Breast epithelium (tissue), 3 donors: ENCODE measurements around the gene KMT2E.

Experiments used
- POLR2AphosphoS5 ChIP-seq, 3 donors: sonication (generic); formaldehyde crosslinking; IDR thresholded peaks; one replicate each; pipeline ENCODE4 v1.6.1; 2017; ENCODE audit warnings: antibody characterized with exemption in 3 of 3
- TF ChIP-seq, protein P1 (sequence below), 3 donors: fragments of 450-650 bp; IDR thresholded peaks; one replicate each; pipeline ENCODE4 v1.5.1; 2016 to 2017; ENCODE audit warnings: antibody characterized with exemption in 3 of 3, mild to moderate bottlenecking in 3 of 3, moderate library complexity in 3 of 3

DNA sequence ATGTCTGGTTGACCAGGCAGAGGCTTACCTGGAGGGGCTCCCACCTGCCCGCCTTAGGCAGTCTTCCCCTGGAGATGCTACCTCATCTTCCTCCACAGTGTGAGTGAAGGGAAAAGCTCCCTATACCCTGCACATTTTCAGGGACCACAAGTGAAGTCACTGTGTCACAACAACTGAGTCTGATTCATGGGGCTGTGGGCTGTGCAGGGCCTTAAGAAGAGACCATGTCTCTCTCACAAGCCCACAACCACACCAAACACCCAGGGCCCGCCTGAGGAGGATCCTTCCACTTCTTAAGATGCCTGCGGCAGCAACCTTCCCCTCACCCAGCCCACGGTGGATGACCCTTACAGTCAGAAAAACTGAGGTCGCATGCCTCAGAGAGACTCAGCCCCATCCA, 118.3 kb downstream of the KMT2E start:
- TF ChIP-seq, protein P1, sequence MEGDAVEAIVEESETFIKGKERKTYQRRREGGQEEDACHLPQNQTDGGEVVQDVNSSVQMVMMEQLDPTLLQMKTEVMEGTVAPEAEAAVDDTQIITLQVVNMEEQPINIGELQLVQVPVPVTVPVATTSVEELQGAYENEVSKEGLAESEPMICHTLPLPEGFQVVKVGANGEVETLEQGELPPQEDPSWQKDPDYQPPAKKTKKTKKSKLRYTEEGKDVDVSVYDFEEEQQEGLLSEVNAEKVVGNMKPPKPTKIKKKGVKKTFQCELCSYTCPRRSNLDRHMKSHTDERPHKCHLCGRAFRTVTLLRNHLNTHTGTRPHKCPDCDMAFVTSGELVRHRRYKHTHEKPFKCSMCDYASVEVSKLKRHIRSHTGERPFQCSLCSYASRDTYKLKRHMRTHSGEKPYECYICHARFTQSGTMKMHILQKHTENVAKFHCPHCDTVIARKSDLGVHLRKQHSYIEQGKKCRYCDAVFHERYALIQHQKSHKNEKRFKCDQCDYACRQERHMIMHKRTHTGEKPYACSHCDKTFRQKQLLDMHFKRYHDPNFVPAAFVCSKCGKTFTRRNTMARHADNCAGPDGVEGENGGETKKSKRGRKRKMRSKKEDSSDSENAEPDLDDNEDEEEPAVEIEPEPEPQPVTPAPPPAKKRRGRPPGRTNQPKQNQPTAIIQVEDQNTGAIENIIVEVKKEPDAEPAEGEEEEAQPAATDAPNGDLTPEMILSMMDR (IDR thresholded peaks at IDR 0.05): no peak
- TF ChIP-seq POLR2AphosphoS5 (IDR thresholded peaks at IDR 0.05): no peak
